Cardiac muscle cell (in vitro differentiated cells and primary cell): Measurements from ENCODE around the gene CAMKK2. TPM values are rescaled to one million over a fixed set of nuclear protein-coding genes. Genes with fewer than 3 reads are reported as not detected.
A peak's percentile ranks its signal among the peaks of the same experiment; 100 is the strongest.
"Not testable (repeated sequence)": the region's sequence is repeated elsewhere in the genome, so short reads cannot be mapped to it uniquely, and the experiment has no call there.

Source experiments
- DNase-seq, 2 donors: peaks; one replicate each; pipeline versions ENCODE4 v3.0.0 to v3.0.0-alpha.2; 2010 to 2017; ENCODE audit warnings: low read depth in 1 of 2, low spot score in 1 of 2
- H3K27ac ChIP-seq: fragments of 200-600 bp; sonication (generic); 2 replicates; pipeline ENCODE4 v1.5.1; 2016
- H3K27me3 ChIP-seq: fragments of 200-600 bp; sonication (generic); 2 replicates; pipeline ENCODE4 v1.6.0; 2016; ENCODE audit warnings: control low read depth
- H3K36me3 ChIP-seq: fragments of 200-600 bp; sonication (generic); 2 replicates; pipeline ENCODE4 v1.5.1; 2016; ENCODE audit warnings: control low read depth
- H3K4me1 ChIP-seq: fragments of 200-600 bp; sonication (generic); 2 replicates; pipeline ENCODE4 v1.8.1; 2017; ENCODE audit warnings: low read depth, mild to moderate bottlenecking, mixed run types
- H3K4me3 ChIP-seq: fragments of 200-600 bp; sonication (generic); 2 replicates; pipeline ENCODE4 v1.5.1; 2016; ENCODE audit warnings: mild to moderate bottlenecking
- H3K9me3 ChIP-seq: fragments of 200-600 bp; sonication (generic); 2 replicates; pipeline ENCODE4 v1.5.1; 2017; ENCODE audit warnings: low read depth, mild to moderate bottlenecking, control low read depth
- polyA plus RNA-seq: library from polyadenylated mRNA; unstranded; fragments of >200 nt; fragmentation: Nextera tagmentation; extraction: Ambion mirVana; gene quantifications from 2 replicates; pipeline ENCODE4 v1.2.1, GENCODE V29; 2016
- total RNA-seq: library from RNA; depleted of rRNA; stranded (reverse); fragments of >200 nt; gene quantifications from 2 replicates; pipeline ENCODE4 v1.2.3, GENCODE V29; 2016
- TF ChIP-seq, protein P1 (sequence below): IDR thresholded peaks from 2 replicates; pipeline ENCODE4 v1.5.1; 2012; ENCODE audit warnings: low read depth, mild to moderate bottlenecking, low read length

Gene CAMKK2
- total and polyA plus RNA-seq, 2 experiments from 2014 or later = 18.6 to 22.9 TPM

GRCh38 chr12:121284551-121285390 is 11.7 kb downstream of the CAMKK2 start:
- TF ChIP-seq, protein P1, sequence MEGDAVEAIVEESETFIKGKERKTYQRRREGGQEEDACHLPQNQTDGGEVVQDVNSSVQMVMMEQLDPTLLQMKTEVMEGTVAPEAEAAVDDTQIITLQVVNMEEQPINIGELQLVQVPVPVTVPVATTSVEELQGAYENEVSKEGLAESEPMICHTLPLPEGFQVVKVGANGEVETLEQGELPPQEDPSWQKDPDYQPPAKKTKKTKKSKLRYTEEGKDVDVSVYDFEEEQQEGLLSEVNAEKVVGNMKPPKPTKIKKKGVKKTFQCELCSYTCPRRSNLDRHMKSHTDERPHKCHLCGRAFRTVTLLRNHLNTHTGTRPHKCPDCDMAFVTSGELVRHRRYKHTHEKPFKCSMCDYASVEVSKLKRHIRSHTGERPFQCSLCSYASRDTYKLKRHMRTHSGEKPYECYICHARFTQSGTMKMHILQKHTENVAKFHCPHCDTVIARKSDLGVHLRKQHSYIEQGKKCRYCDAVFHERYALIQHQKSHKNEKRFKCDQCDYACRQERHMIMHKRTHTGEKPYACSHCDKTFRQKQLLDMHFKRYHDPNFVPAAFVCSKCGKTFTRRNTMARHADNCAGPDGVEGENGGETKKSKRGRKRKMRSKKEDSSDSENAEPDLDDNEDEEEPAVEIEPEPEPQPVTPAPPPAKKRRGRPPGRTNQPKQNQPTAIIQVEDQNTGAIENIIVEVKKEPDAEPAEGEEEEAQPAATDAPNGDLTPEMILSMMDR = no peak
- DNase-seq = no peak
- peaks cover 4% of the 10 kb centered on the region for H3K4me1 ChIP-seq
- no peaks in the 10 kb centered on the region for H3K27me3 ChIP-seq
- no peaks in the 10 kb centered on the region for H3K36me3 ChIP-seq
- no peaks in the 10 kb centered on the region for H3K9me3 ChIP-seq
- H3K27ac ChIP-seq = peak overlapping the region; percentile 48
- no peak overlapping the region for H3K4me3 ChIP-seq

- no peak overlapping the region for H3K27ac ChIP-seq
- H3K4me3 ChIP-seq = no peak overlapping the region
- H3K27me3 ChIP-seq = no peaks in the 10 kb centered on the region
- DNase-seq = no peak
- TF ChIP-seq, protein P1 = no peak
- no peaks in the 10 kb centered on the region for H3K9me3 ChIP-seq
- H3K36me3 ChIP-seq = no peaks in the 10 kb centered on the region
- H3K4me1 ChIP-seq = peaks cover 4% of the 10 kb centered on the region
Measured at GRCh38 chr12:121283841-121284240, 12.7 kb downstream of the CAMKK2 start.

DNA sequence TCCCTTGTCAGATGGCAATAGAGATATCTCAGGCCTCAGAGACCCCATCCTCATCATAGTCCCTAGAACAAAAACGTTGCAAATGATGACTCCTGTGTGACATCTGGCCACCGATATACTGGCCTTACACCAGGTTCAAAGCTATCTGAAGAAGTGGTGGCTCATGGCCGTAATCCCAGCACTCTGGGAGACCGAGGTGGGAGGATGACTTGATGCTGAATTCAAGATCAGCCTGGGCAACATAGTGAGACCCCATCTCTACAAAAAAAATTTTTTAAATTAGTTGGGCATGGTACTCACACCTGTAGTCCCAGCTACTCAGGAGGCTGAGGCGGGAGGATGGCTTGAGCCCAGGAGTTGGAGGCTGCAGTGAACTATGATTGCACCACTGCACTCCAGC is 13.1 kb downstream of the CAMKK2 start:
- Histone ChIP-seq H3K27ac (no peak overlapping the region), H3K27me3 (no peaks in the 10 kb centered on the region)
- TF ChIP-seq, protein P1 = no peak

GRCh38 chr12:121282910-121283309 is 13.6 kb downstream of the CAMKK2 start:
- not testable (repeated sequence) for H3K4me1 ChIP-seq, H3K9me3 ChIP-seq, H3K36me3 ChIP-seq, H3K4me3 ChIP-seq, H3K27ac ChIP-seq, H3K27me3 ChIP-seq, DNase-seq

More for the DNA sequence above, 13.1 kb downstream of the CAMKK2 start:
- H3K4me1 ChIP-seq = peaks cover 1% of the 10 kb centered on the region
- H3K4me3 ChIP-seq = no peak overlapping the region
- H3K9me3 ChIP-seq = no peaks in the 10 kb centered on the region
- no peaks in the 10 kb centered on the region for H3K36me3 ChIP-seq
- no peak for DNase-seq

DNA sequence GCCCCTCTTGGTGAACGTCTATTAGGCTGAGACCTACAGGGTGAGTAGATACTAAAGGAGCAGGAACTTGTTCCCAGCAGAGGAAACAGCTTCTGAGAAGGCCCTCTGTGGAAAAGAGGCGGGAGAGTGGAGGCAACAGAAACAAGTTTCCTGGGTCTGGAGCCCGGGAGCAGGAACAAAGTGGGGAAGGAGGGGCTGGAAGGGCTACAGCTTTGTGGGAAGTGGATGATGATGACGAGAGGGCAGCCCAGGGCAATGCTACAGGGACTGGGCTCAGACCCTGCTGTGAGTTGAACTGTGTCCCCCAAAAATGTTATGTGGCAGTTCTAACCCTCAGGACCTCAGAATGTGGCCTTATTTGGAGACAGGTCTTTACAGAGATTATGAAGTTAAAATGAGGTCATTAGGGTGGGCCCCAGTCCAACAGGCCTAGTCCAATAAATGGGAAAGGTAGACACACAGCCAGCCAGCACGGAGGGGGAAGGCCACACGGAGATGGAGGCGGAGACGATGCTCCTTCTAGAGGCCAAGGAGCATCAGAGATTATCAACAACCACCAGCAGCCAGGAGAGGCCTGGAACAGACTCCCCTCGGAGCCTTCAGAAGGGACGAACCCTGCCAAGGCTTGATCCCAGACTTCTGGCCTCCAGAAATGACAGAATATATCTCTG is 14.3 kb downstream of the CAMKK2 start:
- TF ChIP-seq, protein P1 = no peak
- Histone ChIP-seq H3K4me3 (no peak overlapping the region), H3K4me1 (no peaks in the 10 kb centered on the region), H3K36me3 (no peaks in the 10 kb centered on the region), H3K9me3 (no peaks in the 10 kb centered on the region), H3K27ac (no peak overlapping the region), H3K27me3 (no peaks in the 10 kb centered on the region)
- no peak for DNase-seq

GRCh38 chr12:121281116-121281515 is 15.4 kb downstream of the CAMKK2 start:
- H3K9me3 ChIP-seq, H3K4me3 ChIP-seq, DNase-seq, H3K4me1 ChIP-seq, H3K27ac ChIP-seq, H3K36me3 ChIP-seq, H3K27me3 ChIP-seq: not testable (repeated sequence)

DNA sequence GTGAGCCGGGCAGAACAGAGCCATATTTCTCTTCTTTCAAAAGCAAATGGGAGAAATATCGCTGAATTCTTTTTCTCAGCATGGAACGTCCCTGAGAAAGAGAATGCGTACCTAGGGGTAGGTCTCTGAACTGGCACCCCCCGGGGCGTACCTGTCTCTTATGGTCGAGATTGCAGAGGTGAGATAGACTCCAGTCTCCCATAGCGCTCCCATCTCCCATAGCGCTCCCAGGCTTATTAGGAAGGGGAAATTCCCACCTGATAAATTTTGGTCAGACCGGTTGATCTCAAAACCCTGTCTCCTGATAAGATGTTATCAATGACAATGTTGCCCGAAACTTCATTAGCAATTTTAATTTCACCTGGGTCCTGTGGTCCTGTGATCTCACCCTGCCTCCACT is 16.0 kb downstream of the CAMKK2 start:
- not testable (repeated sequence) for H3K4me3 ChIP-seq, H3K4me1 ChIP-seq, DNase-seq, H3K27ac ChIP-seq, H3K27me3 ChIP-seq, H3K36me3 ChIP-seq, H3K9me3 ChIP-seq
